Right lobe of liver (tissue), 4 donors: ENCODE data around the gene CFLAR.

Experiments
- POLR2A ChIP-seq: fragments of 450-650 bp; IDR thresholded peaks from one replicate; pipeline ENCODE4 v1.6.1; 2017; ENCODE audit warnings: antibody characterized with exemption, mild to moderate bottlenecking
- TF ChIP-seq, protein P1 (sequence below), 4 donors: fragments of 200-600 bp in 3 of 4; fragments of 450-650 bp in 1 of 4; IDR thresholded peaks; one replicate each; pipeline versions ENCODE4 v1.5.1 to v1.8.0; 2016 to 2022; ENCODE audit warnings: antibody characterized with exemption in 4 of 4, mild to moderate bottlenecking in 2 of 4
- donor health status: DM: no; HTN: no; CAD: no.
- donor health status: DM: no; HTN: no; CAD: no.
- donor health status: DM: no; HTN: yes; CAD: no.

DNA sequence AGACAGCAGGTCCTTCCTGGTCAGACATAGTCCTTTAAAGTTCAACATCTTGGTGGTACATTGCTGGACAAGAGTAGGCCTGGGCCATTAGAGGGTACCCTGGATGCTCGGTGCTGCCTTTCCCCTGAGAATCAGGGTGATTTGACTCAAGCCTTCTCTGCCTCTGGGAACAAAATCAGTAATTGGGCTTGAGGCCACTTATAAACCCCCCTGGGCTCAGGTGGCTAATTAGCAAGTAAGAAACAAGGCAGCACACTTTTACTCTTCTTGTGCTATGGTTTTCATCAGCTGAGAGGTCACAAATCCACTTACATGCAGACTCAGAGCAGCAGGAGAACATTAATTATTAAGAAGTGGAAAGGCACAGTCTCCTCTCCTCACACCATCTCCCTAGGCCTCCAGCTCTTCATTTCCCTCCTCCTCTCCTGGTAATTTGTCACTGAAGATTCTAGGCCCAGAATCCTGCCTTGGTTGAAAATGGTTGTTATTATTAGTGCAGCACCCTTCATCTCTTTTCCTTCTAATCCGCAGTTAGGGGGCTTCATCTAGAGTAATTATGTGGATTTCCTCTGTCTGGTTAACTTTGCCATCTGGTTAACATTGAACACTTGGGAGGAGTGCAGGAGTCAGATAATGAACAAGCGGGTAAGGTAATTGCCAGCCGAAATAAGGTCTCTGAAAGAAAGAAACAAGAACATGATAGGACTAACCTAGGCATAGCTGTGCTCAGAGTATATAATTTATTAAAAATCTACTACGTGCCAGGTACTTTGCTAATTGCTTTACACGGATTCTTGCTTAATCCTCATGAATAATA, 37.2 kb downstream of the CFLAR start:
- TF ChIP-seq, protein P1, sequence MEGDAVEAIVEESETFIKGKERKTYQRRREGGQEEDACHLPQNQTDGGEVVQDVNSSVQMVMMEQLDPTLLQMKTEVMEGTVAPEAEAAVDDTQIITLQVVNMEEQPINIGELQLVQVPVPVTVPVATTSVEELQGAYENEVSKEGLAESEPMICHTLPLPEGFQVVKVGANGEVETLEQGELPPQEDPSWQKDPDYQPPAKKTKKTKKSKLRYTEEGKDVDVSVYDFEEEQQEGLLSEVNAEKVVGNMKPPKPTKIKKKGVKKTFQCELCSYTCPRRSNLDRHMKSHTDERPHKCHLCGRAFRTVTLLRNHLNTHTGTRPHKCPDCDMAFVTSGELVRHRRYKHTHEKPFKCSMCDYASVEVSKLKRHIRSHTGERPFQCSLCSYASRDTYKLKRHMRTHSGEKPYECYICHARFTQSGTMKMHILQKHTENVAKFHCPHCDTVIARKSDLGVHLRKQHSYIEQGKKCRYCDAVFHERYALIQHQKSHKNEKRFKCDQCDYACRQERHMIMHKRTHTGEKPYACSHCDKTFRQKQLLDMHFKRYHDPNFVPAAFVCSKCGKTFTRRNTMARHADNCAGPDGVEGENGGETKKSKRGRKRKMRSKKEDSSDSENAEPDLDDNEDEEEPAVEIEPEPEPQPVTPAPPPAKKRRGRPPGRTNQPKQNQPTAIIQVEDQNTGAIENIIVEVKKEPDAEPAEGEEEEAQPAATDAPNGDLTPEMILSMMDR (IDR thresholded peaks at IDR 0.05) = no peak
- no peak for TF ChIP-seq POLR2A
